GM18507 (cell line): ENCODE data around the gene LYRM4.

Source experiments
- DNase-seq: peaks from one replicate; pipeline ENCODE4 v3.0.0; 2011; ENCODE audit warnings: low read depth; ENCODE audit not compliant: insufficient read length; ENCODE audit errors: extremely low spot score
- FAIRE-seq: peaks from 2 replicates; lab custom pipeline; 2011; peaks lifted over from hg19 to GRCh38; lab: Jason Lieb, UNC

Gene LYRM4

DNA sequence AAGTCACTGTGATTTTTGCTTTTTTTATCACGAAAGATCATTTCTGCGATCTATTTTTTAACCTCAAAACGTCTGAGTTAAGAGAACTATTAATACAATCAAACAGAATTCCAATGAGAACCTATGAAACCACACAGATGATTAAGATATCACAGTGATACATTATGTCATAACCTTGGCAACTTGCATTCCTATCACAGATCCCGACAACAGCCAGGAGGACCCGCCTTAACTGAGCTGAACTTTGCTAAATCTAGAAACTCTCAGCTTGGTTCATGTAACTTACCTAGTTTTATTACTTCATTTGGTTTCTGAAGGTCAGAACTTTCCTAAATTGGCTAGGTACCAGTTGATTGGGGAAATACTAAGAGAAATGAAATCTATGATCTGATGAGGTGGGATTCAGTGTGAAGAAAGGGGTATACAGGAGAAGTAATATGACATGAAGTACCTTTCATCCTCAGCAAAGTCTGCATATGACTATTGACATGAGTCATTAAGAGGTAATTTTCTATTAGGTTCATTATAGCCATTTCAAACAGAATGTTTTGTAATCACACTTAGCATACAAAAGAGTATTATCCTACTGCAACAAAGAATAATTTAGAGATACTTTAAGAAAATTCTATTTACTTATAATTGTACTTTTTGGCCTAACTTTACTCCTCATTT, 11.2 kb downstream of the LYRM4 start:
- DNase-seq (no peak), FAIRE-seq (no peak)

DNA sequence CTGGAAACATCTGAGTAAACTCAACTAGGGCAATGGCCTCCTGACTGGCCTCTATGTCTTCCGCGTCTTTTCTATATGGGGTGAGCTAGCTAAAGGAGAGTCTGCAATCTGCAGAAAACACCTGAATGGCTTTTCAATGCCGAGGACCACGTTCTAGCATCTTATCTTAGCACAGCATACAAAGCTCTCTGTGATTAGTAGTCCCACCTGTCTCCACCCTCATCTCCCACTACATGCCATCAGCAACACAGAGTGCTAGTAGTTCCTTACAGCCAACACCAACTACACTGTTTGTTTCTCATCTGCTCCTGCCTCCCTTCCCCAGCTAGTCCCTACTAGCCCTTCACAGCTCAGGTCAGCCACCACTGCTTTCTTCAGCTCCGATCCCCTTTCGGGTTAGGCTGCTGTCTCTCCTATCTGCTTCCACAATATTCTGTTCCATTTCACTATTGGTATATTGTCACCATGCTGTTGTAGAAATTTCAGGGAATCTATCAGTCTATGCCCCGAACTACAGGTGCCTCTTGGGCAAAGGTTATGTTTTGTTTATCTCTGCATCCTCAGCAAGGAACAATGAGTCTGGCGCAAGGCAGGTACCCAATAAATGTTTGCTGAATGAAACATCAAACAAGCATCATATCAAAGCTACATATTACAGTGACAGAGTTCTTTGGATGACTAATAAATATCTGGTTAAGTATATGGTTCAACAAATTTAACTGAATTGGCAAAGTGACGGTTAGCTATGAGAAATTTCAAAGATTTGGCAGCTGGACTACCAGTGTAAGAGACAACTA, 12.2 kb downstream of the LYRM4 start:
- no peak for FAIRE-seq
- no peak for DNase-seq

DNA sequence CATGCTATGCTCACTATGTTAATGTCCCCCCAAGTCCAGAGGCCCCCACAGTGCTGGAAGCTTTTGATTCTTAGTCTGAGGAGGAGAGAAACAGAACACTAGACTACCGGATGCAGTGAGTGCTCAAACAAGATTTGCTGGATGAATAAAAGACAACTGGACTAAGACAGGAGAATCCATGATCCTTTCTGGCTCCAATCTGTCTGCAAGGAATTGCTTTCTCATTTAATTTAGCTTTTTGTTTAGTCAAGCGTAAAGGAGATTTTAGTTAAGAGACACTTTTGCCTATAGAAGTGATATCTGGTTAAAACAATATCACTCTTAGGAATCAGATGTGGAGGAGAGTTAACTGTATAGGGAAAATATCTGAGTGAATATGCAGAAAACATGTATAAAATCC, 13.5 kb downstream of the LYRM4 start:
- DNase-seq (no peak), FAIRE-seq (no peak)

DNA sequence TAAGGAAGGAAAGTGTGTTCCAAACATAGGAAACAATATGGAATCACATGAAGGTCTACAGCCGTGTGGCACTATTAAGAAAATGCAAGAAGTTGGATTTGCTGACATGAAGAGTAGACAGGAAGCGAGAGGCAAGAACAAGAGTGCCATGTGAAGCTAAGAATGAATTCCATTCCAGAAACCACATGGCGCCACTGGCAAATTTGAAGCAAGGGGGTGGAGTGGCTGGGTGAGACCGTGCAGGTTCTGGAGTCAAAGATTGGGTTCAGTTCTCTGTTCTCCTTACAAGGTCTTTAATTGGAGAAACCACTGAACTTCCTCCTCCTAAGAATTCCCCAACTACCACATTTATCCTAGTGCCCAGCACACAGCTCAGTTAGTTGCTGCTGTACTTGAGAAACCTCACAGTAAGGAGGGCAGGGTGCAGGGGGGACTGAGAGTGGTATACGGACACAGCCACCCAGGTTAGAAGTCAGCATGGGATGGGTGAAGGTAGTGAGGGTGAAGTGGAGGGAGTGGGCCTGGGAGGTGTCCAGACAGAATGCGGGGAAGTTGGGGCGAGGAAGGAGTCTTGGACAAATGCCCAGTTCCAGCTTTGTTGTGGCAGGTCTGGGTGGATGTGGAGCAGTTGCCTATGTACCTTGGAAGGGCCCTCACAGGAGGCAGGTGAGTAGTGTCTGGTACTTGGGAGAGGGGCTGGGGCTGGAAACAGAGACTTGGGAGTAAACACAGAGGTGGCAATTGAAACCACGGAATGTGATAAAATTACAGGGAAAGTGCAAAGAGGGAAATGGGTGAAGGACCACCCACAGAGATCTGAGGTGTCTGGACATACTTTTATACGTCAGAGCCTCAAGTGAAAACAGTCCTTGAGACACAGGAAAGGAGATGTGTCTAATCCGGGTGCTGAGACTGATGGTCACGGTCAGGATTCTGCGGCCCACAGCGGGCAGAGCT, 14.3 kb downstream of the LYRM4 start:
- FAIRE-seq: no peak
- no peak for DNase-seq

DNA sequence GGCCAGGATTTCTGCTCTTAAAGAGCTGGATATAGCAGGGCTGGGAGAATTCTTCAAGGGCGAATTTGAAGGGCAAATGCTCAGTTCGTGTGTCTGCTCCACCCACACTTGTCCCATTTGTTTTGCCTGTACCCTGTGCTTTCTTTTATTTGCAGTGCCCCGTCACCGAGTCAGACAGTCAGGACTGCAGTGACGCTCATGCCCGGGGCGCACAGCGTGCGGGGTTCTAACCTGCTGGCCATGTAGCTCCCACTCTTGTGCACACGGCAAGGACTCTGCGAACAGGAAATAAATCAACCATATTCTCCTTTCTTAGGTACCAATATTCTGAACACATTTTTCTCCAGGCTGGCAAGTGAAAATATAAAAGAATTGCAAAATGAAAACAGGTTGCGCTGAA, 17.7 kb downstream of the LYRM4 start:
- DNase-seq (no peak), FAIRE-seq (no peak)

DNA sequence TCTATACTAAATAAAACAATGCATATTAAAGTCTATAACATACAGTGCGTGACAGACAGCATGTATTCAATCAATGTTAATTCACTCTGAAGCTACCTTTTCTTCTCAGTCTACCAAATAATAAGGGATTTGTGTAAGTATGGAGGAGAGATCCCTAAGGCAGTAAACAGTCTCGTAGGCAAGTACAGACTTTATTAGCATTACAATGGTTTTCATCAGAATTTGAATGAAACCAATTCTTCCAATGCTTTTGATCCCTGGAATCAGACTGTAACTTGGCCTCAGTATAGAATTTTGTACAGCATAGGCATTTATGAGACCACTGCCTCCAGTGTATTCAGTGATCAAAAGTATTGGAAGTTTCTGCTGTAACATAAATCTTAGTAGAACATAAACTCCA, 19.5 kb downstream of the LYRM4 start:
- FAIRE-seq: no peak
- DNase-seq: no peak

DNA sequence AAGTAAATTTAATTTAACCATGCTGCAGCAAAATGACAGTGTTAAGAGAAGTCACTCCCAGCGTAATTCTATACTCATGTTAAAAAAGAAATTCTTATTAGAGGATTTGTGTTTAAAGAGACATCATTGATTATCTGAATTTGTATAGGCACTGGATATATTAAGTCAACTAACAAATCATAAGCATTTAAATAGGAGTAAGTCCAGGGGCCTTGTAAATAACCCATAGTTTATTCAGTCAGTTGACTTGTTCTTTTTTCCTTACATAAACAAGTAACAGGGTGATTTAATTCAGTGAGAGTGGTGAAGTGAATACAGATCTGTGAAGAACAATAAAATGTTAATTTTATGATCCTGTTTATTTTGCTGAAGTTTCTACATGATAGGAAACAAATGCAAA, 22.4 kb downstream of the LYRM4 start:
- DNase-seq (no peak), FAIRE-seq (no peak)

DNA sequence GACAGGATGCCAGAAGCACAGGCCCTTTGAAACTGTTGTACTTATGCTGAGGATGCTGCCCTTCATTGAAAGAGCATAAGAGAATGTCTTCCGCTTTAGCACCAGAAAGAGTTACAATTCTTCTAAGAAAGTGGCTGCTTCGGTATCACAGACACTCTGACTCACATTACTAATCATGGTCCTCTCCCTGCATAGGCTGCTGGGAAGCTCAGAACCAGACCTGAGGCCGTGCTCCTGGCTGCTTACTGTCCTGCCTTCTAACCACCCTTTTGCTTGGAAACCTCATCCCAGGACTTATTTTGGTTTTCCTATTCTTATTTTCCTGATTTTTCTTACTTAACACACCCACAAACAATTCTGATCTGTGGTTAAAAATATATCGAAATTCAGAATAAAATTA, 22.9 kb downstream of the LYRM4 start:
- FAIRE-seq: no peak
- DNase-seq: no peak

DNA sequence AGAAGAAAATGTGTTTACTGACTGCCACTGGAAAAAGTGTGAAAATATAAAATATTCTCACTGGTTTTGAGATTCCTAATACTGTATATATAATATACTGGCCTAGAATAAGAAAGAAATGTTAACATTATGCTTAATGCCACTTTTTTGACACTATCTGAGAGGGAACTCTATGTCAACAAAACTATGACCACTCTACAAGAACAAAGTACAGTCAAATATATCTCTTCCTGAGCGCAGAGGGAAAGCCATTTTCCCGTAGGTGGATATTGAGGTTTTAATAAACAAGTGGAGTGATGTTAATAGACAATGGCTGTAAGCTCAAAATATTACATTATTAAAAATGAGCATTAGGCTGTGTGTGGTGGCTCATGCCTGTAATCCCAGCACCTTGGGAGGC, 24.9 kb downstream of the LYRM4 start:
- no peak for FAIRE-seq

DNA sequence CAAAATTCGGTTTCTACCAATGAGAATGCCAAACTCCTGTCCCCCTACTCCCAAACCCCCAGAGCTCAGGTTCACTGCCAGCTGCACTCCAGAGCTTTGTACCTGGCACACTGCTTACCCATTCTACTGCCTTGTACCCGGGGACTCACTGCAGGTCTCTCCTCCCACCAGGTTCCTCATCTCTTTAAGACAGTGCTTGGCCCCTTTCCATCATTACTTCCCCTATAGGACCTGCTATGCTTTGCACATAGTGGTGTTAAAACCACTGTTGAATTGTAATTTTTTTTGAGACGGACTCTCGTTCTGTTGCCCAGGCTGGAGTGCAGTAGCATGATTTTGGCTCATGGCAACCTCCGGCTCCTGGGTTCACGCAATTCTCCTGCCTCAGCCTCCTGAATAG, 25.9 kb downstream of the LYRM4 start:
- FAIRE-seq (no peak), DNase-seq (no peak)

More for the DNA sequence above, 24.9 kb downstream of the LYRM4 start:
- DNase-seq: no peak

DNA sequence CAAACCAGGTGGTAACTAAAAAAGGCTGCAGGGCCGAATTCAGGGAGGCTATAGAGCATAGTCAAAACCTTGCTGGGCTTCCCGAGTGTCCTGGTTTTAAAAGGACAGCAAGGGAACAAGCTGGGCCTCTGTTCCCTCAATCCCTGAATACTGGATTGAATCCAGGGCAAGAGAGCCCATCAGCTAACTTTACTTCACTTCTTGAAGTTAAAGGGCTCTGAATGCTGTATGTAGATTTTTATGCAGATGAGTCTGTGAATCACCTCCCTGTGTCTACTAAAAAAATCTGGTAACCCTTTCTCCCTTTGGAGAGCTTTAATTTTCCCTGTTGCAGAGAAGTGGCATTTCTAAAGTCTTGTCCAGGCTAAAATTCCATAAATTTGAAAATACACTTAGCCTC, 29.5 kb downstream of the LYRM4 start:
- FAIRE-seq (no peak), DNase-seq (no peak)

DNA sequence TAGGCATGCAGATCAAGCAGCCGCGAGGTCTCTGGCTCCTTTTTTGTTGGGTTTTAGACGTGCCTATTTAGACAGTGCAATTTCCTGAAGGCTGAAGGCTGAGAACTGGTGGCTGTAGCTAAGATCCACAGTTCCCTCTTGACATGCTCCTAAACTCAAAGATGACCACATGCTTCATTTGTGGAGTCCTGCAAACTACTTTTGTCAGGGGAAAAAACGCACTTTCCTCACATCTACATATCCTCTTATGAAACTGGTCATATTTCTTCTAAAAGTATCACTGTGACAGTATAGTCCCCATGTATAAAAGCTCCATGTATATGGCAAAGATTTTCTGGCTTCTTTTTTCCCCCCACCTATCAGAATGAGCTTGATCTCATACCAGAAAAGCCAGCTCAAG, 30.7 kb downstream of the LYRM4 start:
- DNase-seq (no peak), FAIRE-seq (no peak)

DNA sequence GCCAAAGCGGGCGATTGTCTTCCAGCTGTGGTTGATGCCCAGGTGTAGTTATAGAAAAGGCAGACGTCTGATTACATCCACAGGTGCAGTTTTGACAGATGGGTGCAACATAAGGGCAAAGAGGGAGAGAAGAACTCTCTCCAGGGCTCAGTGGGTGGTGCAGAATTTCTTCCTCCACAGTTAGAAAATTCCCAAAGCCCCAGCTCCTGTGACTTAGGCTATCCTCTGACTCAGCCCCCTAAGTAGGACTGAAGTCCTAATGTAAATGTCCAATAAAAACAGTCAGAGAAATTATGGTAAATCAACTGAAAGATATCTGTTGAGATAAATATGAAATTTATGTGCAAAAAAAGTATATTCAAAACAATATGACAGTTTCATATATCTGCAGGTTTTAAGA, 31.4 kb downstream of the LYRM4 start:
- DNase-seq (no peak), FAIRE-seq (no peak)

DNA sequence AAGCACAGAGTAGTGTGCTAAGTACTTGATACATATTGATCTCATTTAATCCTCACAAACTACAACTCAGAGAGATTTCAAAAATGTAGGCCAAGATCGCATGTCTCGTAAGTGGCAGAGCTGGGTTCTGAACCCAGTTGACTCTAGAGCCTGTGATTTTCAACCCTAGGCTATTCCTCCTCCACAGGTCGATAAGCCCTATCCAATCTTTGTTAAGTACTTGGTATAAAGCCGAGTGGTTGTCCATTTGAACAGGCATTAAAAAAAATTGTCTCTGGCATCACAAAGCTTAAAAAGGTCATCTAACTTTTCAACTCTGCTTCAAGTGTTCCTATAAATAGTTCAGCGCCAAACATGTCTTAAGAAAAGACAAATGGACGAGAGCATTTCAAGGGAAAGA, 37.4 kb downstream of the LYRM4 start:
- no peak for FAIRE-seq
- DNase-seq: no peak

DNA sequence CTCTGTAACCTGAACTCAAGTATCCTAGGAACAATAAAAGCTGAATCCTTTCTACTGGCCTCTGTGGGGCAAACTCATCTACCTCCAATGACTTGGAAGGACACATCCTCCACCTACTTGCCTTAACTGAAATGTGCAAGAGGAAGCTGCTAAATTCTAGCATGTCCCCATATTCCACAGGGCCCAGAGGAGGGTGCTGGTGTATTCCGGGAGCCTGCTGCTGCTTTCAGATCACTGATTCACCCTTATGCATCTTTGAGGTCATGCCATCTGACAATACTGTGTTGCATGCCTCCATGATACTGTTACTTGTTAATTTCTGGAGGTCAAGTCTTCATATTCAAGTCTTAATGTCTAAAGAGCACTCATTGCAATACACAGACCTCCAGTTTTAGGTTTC, 40.3 kb downstream of the LYRM4 start:
- DNase-seq (no peak), FAIRE-seq (no peak)

DNA sequence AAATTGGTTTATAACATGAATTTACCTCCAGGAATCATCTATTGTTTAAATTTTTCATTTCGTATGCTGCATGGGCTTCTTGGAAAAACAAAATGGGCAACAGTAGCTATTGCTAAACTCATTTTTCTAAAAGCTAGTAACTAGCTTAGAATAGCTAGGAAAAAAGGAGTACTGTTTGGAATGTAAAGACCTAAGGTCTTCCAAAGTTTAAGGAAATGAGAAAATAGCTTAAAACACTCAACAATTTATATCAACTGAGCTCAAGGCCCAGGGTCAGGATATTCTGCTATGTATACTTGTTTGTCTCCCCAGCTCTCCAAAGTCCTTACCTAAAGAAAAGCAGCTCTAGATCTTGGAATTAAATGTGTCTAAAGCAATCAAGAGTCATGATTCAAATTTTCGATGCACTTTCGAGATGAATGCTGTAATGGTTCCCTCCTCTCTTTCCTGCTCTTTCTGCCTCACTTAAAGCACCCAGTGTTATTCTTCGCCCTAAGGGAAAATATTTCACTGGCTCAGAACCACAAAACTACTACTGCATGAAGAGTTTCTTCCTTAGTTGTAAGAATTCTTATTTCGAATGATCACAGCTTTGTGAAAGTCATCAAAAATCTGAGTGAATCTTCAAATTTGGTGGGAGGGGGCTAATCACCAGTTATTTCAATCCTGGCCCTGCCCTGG, 41.6 kb downstream of the LYRM4 start:
- no peak for FAIRE-seq

DNA sequence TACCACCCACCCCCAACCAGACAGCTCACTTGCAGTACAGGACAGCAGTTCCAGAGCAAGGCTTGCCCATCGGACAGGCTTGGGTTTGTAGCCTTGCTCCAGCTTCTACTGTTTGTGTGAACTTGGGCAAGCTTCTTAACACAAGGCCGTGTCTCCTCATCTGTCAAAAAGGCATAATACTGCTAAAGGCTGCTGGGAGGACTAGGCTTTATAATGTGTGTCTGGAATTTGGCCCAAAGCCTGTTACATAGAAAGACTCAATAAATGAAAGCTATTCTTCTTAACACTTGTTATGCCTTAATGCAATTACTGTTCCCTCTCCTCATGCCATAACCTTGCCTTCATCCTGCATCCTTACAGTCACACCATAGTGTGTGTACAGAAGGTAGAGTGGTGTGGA, 43.4 kb downstream of the LYRM4 start:
- DNase-seq (no peak), FAIRE-seq (no peak)

More for the DNA sequence above, 41.6 kb downstream of the LYRM4 start:
- no peak for DNase-seq

DNA sequence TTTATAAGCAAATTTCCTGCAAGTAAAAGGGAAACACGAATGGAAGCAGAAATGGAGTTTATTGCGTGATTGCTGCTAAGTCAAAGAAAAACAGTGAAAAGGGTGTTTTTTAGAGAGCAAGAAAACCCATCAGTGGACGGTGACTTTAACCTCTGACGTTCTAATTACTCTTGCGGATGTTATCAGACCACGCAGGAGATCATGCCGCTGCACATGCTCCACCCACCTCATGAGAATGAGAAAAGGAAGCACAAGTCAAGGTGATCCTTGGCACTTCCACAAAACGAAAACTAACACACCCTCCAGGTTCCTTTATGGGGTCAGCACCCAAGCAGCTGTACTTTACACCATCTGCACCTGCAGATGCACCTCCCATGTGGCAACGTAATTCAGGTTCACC, 45.0 kb downstream of the LYRM4 start:
- FAIRE-seq (no peak), DNase-seq (no peak)

DNA sequence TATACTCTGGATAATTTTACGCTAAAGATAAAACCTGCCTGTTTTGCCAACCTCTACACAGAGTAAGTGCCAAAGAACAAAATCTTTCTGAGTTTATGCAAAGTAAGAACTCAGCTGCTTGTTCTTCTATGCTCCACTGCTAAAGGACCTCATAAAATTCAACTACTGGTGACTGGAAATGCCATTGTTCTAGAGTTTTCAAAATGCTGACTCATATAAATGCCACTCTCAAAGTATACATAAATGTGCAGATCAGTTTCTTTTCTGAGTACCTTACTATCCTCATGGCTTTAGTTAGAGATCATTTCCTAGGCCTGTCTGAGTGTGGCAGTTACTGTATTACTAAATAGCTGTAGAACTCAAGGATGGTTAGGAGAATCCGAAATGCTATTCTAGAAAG, 45.6 kb downstream of the LYRM4 start:
- DNase-seq (no peak), FAIRE-seq (no peak)

DNA sequence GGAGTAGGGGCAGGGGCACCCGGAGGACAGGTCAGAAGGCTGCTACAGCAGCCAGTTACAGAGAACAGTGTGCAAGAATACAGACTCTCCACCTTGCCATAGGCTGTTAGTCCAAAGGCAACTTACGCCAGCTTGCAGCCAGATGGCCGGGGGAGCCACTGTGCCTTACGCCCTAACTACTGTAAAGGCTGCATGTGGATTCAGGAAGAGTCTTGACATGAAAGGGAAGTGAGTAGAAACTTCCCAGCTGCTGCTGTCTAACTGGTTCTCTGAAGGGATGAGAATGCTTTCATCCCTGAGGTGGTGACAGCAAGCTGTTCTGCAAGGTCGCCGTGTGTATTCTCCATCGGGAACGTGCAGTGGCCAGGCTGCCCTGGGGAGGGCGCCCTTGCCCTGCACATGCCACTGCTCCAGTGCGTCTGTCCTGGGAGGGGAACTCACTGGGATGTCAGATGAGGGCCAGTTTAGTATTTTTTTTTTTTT, 46.1 kb downstream of the LYRM4 start:
- FAIRE-seq: no peak
- no peak for DNase-seq
